Measurements from ENCODE around the gene HOXA11. TPM values are rescaled to one million over a fixed set of nuclear protein-coding genes. Genes with fewer than 3 reads are reported as not detected.

Gene HOXA11
- total RNA-seq, 1 donor from 2014 or later, result not detected

DNA sequence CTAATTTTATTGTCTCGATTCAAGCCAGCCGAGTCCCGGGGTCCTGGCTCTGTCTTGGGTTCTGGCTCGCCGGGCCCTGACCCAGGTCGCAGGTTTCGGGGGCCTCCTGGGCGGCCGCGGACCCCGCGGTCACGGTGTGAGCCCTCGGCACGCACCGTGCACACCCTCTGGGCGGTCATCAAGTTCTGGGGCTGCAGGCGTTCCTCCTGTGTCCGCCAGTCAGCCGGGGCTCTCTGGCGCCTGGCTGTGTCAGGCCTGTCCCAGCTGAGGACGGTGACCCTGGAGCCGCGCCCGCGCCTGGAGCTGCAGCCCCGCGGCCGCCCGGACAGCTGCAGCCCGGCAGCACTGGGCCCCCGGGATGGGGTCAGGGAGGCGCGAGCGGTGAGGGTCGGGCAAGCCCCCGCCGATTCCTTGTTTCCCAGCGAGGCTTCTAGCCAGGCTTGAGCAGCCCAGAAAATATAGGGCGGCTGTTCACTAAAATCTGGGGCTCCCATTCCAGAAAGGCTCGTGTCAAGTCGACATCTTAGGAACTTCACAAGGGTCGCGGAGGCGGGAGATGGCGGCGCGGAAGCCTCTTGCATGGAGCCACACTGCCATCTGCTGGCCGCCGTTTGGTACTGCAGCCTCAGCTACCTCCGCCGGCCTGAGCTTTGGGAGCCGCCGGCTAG, 24.4 kb downstream of the HOXA11 start:
- H3K27ac ChIP-seq, result peak overlapping the region; percentile 44
- H3K9me3 ChIP-seq, result no peaks in the 10 kb centered on the region
- peak; percentile 92 for DNase-seq
- H3K27me3 ChIP-seq, result peaks cover 90% of the 10 kb centered on the region
- intact Hi-C loops (cut with DNase I), result loop anchor here (10.0 kb wide), 2 partner anchors 1266 to 1296 kb away; no protein-coding TSS in a partner anchor
- peak overlapping the region; percentile 62 for H3K4me3 ChIP-seq
- TF ChIP-seq, protein P1, sequence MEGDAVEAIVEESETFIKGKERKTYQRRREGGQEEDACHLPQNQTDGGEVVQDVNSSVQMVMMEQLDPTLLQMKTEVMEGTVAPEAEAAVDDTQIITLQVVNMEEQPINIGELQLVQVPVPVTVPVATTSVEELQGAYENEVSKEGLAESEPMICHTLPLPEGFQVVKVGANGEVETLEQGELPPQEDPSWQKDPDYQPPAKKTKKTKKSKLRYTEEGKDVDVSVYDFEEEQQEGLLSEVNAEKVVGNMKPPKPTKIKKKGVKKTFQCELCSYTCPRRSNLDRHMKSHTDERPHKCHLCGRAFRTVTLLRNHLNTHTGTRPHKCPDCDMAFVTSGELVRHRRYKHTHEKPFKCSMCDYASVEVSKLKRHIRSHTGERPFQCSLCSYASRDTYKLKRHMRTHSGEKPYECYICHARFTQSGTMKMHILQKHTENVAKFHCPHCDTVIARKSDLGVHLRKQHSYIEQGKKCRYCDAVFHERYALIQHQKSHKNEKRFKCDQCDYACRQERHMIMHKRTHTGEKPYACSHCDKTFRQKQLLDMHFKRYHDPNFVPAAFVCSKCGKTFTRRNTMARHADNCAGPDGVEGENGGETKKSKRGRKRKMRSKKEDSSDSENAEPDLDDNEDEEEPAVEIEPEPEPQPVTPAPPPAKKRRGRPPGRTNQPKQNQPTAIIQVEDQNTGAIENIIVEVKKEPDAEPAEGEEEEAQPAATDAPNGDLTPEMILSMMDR (IDR thresholded peaks at IDR 0.05), result peak; percentile 99
- no peaks in the 10 kb centered on the region for H3K36me3 ChIP-seq
- ATAC-seq, result peak; percentile 93
- peaks cover 24% of the 10 kb centered on the region for H3K4me1 ChIP-seq

DNA sequence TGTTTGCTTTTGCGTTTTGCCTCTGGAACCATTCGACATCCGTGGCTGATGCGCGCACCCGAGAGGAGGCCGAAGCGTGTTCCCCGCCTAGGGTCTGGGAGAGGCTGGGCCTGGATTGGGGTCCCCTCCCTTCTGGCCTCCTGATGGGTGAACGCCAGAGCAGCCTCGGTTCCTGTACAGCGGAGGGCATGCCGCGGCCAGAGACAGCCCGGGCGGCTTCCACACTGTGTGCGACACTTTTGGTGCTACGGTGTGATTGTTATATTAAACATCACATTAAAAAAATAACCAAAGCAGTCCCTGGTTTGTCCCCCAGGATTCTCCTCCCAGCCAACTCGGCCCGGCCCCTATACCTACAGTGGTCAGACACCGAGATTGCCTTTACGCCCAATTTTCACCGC, 24.9 kb downstream of the HOXA11 start:
- intact Hi-C loops (cut with DNase I), result loop anchor here (10.0 kb wide), 2 partner anchors 1265 to 1295 kb away; no protein-coding TSS in a partner anchor
- DNase-seq, result peak; percentile 63
- no peak overlapping the region for H3K27ac ChIP-seq
- peaks cover 27% of the 10 kb centered on the region for H3K4me1 ChIP-seq
- no peaks in the 10 kb centered on the region for H3K9me3 ChIP-seq
- TF ChIP-seq, protein P1 (IDR thresholded peaks at IDR 0.05), result no peak
- H3K27me3 ChIP-seq, result peaks cover 90% of the 10 kb centered on the region
- H3K36me3 ChIP-seq, result no peaks in the 10 kb centered on the region
- H3K4me3 ChIP-seq, result peak overlapping the region; percentile 62
- ATAC-seq, result no peak

DNA sequence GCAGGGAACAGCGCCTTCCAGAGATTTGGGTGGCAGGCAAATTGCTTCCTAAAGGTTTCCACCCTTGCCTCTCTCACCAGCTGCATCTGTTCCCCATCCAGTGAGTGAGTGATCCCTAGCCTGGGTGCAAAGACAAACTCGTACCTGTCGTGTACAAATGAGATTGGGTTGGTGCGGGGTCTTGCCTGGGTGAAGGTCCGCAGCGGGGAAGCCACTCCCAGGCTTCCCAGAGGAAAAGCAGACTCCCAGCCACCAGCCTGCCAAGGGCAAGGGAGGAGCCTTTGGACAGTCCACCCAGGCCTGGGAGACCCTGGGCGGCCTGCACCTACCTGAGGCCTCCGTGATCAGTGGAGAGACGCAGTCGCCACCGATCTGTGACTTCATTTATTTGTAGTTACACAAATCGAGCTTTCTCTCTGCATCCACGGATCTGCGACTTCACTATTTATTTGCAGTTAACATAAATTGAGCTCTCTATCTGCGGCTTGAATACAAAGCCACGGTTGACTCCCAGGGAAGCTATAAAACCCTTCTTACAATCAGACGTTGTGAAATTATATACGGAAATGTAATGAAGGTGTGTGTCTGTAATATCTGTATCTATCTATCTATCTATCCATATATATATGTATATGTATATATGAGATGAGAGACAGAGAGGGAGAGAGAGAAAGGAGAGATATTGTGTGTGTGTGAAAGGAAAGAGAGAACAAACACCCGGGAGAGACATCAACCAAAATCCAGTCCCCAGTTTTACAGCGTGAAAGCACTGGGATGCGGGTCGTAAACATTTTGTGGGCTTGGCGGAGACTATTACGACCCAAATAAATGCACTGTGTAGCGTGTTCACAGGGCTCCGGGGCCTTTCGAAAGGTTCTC, 25.5 kb downstream of the HOXA11 start:
- TF ChIP-seq, protein P1 (IDR thresholded peaks at IDR 0.05), result no peak
- Histone ChIP-seq H3K36me3 (no peaks in the 10 kb centered on the region), H3K4me1 (peaks cover 28% of the 10 kb centered on the region), H3K27me3 (peaks cover 90% of the 10 kb centered on the region), H3K9me3 (no peaks in the 10 kb centered on the region), H3K4me3 (no peak overlapping the region), H3K27ac (no peak overlapping the region)
- intact Hi-C loops (cut with DNase I), result loop anchor here (5.0 to 10.0 kb wide), 3 partner anchors 787 to 1295 kb away; no protein-coding TSS in a partner anchor
- DNase-seq, result no peak
- no peak for ATAC-seq

DNA sequence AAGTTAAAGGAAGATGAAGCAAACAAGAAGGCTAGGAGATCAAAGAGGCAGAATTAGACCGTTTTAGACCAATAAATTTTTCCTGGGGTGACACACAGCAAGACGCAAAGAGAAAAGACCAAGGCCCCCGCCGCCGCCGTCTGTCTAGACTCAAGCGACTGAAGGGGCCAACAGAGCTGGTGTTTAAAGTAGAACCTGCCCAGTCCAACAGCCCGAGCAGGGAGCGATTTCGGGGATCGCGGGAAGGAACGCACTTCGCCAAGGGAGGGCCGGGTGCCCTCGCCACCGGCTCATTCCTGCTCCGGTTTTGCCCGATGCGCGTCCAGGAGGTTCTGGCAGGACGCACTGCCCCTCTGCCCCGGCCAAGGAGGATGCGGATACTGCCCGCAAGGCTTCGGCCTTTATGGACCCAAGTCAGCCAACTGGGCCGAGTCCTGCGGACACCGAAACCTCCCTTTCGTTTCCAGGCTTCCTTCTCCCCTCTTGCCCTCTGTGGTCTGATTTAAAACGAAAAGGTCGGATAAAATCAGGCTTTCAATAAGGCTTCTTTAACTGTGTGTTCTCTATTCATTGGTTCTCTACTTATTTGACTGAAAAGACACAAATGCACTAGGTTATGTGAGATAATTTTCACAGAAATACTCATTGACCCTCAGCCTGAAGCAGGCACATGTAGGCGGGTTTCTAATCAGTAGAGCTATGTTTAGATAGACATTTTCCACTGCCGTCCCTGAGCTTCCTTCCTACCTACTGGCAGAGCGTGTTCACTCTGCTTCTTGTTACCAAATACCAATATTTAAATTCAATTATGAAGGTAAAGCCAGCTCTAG, 26.4 kb downstream of the HOXA11 start:
- H3K4me3 ChIP-seq, result no peak overlapping the region
- ATAC-seq (no peak), DNase-seq (peak; percentile 64)
- H3K27ac ChIP-seq, result no peak overlapping the region
- H3K9me3 ChIP-seq, result no peaks in the 10 kb centered on the region
- TF ChIP-seq, protein P1 (IDR thresholded peaks at IDR 0.05), result no peak
- intact Hi-C loops (cut with DNase I), result loop anchor here (5.0 kb wide), 1 partner anchor 786 kb away; no protein-coding TSS in a partner anchor
- H3K36me3 ChIP-seq, result no peaks in the 10 kb centered on the region
- peaks cover 90% of the 10 kb centered on the region for H3K27me3 ChIP-seq
- peaks cover 28% of the 10 kb centered on the region for H3K4me1 ChIP-seq

Measured in upper lobe of right lung (tissue), 1 donor.